OCI-LY7 (cell line): ENCODE measurements around the gene HDAC9.

ENCODE experiments used
- CTCF ChIP-seq: fragments of 200-600 bp; sonication (generic); conservative IDR thresholded peaks from 2 replicates; pipeline ENCODE4 v1.5.1; 2014; ENCODE audit warnings: mild to moderate bottlenecking, antibody characterized with exemption, low read length, moderate library complexity, mixed read lengths
- EZH2phosphoT487 ChIP-seq: fragments of 200-600 bp; sonication (generic); IDR thresholded peaks from 2 replicates; pipeline ENCODE4 v1.6.1; 2018; ENCODE audit warnings: low read depth, borderline replicate concordance, mild to moderate bottlenecking, mixed run types, antibody characterized with exemption, low read length, moderate library complexity, mixed read lengths

DNA sequence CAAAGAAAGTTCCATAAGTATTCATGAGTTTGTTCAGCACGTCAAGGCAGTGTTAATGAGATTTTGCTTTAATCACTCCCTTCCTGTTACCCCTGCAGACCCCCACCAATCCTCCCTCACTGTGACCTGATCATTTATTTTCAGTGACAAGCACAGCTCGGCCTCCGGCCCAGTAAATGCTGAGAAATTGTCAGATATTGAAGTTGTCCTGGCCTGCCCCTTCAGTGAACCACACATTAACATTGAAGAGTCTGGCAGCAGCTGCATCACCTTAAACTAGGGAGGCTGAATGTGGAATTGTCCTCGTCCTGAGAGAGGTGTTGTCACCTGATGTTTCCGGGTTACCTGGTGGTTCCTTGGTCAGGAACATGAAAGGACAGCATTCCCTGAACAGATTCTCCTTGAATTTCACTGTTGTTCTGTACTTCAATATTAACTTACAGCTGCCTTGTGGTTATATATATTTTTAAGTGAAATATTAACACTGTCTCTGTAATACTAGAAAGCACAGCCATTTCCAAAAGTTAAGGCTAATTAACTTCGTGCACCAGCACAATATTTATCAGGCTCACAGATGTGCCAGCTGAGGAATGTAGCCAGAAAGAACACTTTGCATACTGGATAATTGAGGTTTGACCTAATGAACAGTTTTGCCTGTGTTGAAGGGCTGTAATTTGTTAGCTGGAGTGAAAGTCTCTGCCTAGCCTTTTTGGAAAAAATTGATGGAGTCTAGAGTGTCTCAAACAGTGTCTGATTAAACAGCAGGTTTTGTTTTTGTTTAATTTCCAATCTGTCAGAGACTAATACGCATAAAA lies 265.3 kb downstream of the HDAC9 start:
- TF ChIP-seq CTCF, result no peak
- no peak for TF ChIP-seq EZH2phosphoT487
